Left renal cortex interstitium (tissue), 4 donors: ENCODE data around the gene TXNRD2. TPM values are rescaled to one million over a fixed set of nuclear protein-coding genes. Genes with fewer than 3 reads are reported as not detected.
A peak's percentile ranks its signal among the peaks of the same experiment; 100 is the strongest.

Experiments
- DNase-seq, 4 donors: peaks; one replicate each; pipeline ENCODE4 v3.0.0-alpha.2; 2013; ENCODE audit warnings: low read depth in 4 of 4, low spot score in 2 of 4, missing footprints in 1 of 4
- polyA plus RNA-seq, 4 donors: library from polyadenylated mRNA; unstranded; fragments of 120-200 nt; gene quantifications; one replicate each; pipeline ENCODE4 v1.2.1, GENCODE V29; 2013; ENCODE audit not compliant: insufficient read length in 4 of 4

TXNRD2 gene
- polyA plus RNA-seq, 4 donors, result 23.0 to 35.8 (median 29.3) TPM

DNA sequence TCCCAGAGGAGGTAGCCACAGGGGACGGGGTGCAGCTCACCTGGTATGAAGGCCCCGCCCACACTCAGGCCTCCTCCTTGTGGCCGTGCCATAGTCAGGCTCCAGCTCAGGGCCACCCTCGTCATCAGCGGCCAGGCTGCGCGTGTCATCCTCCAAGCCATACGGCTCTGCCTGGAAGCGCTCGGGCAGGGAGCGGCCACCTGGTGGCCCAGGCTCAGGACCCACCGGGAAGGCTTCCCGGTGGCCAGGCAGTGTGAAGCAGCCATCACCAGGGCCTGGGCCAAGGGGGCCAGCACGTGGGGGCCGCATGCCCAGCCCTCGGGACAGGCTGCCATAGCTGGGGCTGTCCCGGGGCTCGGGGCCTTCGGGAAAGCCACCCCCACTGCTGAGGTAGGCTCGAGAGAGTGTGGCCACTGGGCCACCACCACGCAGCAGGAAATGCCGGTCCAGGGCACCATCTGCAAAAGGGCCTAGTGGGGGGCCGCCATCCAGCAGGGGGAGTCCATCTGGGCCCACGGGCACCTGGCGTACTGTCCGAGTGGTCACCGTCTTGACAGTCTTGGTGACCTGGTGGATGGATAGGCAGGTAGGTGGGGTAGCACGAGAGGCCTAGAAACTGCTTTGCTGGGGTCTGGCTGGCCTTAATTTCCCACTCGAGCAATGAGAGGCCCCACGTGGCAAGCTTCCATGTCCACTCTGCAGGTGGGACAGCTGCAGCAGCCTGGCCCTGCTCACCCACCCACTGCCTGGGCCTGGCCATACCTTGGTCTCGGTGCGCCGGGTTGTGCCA, 39.7 kb upstream of the TXNRD2 start:
- DNase-seq, result no peak

GRCh38 chr22:19980766-19981165, 39.1 kb upstream of the TXNRD2 start:
- DNase-seq, result no peak

GRCh38 chr22:19979712-19980493, 38.3 kb upstream of the TXNRD2 start:
- no peak for DNase-seq

- no peak for DNase-seq
Measured at GRCh38 chr22:19978748-19979147, 37.1 kb upstream of the TXNRD2 start.

DNA sequence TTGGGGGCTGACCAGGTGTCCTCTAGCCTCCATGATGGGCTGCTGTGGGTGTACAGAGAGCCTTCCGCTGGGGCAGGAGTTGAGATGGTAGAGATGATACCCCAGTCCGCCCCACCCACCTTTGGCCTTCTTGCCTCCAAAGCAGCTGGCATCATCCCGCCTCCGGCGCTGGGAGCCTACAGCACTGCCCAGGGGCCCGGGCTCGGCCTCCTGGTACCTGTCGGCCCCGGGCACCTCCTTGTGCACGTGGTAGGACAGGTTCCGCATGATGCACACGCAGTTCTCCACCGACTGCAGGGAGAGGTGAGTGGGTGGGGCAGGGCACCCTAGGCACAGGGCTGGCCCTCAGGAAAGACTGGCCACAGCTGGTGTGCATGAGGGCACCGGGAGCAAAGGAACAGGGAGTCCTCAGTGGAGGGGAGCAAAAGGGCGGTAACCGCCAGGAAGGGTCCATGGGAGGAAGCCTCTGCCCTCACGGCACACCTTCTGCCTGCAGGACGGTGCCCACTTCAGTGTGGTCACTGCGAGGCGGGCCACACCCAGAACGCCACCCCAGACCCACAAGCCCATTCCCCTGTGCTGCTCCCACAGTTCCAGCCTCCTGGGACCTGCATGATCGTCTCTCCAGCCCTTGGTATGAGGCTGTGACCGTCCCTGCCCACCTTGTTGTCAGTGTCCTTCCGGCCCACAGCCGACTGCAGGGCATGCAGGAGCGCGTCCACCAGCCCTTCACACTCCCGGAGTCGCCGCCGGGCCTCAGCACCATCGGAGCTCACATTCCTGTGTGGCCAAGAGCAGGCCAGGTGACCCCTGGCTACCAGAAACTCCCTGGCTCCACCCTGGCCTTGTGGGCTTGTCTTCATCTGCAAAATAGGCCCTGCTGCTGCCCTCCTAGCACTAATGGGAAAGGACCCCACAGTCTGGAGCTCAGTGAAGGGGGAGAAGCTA, 36.0 kb upstream of the TXNRD2 start:
- DNase-seq, result no peak

DNA sequence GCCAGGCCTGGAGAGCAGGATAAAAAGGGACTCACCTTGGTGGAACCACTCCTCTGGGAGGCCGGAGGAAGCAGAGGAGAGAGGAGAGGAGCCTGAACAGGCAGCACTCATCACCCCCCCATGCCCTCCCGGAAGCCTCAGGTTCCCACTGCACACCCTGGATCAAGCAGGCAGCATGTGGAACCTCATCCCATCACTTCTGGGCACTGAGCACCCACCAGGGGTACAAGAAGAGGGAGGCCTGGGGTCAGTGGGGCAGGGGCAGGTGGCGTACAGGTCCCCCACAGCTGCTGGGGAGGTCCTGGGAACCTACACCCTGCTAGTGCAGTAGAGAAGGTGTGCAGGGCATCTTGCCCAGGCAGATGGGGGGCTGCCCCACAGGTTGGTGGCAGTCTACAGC, 35.1 kb upstream of the TXNRD2 start:
- no peak for DNase-seq

- no peak for DNase-seq
Measured at GRCh38 chr22:19975707-19976035, 34.1 kb upstream of the TXNRD2 start.

- DNase-seq, result no peak
Measured at GRCh38 chr22:19974935-19975706, 33.5 kb upstream of the TXNRD2 start.

DNA sequence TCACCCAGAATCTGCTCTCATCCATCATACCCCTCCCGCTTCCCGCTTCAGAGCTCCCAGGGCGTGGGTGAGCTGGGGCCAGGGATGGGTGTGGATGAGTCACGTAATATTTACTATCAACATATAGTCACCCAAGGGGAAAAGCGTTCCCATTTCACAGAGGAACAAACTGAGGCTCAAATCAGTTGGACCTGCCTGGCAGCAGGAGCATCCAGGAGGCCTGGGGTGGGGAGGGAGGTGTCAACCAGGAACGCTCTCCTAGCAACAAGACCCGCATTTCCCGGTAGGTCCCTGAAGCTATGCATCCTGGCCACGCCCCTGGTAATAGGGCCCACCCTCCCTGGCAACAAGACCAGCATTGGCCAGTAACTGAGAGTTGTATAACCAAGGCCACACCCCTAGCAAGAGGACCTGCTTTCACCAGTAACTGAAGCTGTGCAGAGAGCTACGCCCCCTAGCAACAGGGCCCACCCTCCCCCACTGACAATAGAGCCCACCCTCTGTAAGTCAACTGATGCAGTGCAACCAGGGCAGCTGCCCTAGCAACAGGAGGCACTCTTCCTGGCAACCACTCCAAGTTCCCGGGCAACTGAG, 32.7 kb upstream of the TXNRD2 start:
- peak in 1 of 4 donors; percentile 49 for DNase-seq

DNA sequence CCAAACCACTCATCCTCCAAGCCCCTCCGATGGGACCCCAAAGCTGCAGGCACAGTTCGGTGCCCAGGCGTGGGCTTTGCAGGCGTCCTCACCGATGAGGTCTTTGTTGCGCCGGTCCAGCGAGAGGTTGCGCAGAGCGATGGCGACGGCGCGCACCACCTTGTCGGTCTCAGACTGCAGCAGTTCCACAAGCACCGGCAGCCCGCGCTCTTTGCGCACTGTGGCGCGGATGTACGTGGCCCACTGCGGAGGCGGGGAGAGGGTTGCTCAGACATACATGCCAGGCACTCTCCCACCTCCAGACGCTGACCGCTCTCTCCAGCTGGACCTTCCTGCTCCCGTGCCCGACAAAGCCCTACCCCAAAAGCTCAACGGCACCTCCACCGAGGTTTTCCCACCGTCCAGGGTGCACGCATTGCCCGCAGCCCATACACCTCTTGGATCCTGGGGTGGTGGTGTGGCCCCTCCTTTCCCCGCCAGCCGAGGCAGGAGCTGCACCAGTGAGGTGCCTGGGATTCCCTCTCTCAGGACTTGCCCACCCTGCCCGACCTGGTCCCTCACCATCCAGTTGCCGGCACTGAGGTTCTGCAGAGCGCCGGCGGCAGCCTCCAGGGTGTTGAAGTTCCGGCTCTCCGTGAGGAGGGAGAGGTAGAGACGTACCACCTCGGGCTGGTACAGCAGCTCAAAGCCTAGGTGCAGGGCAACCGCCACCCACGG, 32.1 kb upstream of the TXNRD2 start:
- no peak for DNase-seq

DNA sequence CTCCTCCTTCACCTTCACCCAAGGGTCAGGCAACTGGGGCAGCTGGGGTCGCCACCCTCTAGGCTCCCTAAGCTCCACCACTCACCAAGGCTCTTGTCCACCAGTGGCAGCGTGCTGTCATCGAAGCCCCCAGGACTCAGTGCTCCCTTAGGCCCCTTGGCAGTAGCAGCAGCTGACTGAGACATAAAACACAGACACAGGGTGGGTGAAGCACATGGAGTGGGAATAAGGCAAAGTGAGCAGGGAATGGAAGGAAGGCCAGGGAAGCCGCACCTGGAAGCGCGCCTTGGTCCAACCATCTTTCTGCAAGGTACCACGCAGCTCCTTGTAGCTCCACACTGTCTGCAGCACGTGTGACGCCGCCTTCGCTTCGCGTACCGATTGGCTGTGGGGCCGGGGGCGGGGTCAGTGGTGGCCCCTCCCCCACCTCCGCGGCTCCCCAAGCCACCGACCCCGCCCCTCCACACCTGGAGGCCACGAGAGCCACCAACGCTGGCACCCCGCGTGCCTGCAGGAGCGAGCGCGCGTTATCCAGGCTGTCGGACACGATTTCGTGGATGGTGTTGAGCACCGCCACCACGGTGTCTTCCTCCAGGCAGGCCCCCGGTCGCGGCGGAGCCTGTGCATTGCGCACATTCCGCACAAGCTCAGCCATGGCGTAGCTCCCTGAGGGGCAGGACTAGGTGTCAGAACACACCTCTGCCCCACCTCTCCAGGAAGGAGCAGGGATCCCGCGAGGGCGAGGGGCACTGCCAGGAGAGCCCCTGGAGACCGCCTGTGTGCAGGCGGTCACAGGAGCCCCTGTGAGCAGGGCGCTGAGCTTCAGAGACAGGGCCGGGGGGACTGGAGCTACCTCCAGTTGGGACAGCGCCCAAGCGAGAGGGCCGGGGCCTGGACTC, 31.3 kb upstream of the TXNRD2 start:
- no peak for DNase-seq

DNA sequence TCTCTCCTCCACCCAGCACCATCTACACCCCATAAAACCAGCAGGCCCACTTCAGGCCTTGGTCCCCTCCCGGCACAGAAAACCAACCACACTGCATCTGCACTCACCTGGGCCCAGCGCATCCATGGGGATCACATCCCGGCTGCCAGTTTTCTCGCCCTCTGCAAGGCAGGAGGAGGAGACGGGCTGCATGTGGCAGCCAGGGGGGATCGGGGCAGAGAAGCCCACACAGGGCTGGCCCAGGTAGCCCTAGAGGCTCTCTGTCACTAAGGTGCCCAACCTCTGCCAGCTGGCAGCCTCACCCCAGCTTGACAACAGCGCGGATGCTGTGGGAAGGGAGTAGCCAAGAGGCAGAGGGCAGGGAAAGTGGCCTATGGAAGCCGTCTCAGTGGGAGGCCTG, 30.6 kb upstream of the TXNRD2 start:
- DNase-seq, result no peak

- no peak for DNase-seq
Measured at GRCh38 chr22:19971276-19972124, 29.9 kb upstream of the TXNRD2 start.

DNA sequence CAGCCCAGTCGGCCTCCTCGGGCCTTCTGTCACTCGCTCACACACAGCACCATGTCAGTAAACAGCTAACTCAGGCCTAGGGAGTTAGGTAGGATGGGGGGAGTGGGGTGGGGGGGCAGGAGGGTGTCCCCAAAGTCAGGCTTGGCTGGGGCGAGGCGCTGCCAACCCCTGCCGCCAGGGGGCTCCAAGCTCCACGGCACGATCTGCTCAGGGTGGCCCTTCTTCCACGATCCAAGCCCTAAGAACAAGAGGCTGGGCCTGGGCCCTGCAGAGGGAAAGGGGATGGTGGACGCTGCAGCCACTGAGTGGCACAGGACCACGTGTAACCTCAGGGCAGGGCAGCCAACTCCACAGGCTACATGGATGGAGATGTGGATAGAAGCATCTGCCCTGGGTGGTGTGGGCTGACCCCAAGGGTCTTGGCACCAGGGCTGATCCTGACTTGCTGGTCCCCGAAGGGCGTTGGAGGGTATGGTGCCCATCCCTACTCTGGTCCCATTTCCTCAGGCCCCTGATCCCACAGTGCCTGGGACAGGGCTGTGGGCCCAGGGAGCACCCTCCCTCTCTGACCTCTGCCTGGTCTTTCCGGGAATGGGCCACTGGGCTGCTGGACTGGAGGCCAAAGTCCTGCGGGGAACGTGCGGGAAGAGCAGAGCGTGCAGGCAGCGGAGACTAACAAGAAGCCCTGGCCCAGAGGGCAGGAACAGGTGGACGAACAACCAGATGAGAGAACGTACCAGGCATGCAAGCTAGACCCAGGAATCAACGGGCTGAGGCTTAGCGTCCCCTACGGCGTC, 29.1 kb upstream of the TXNRD2 start:
- peak in 1 of 4 donors; percentile 25 for DNase-seq

DNA sequence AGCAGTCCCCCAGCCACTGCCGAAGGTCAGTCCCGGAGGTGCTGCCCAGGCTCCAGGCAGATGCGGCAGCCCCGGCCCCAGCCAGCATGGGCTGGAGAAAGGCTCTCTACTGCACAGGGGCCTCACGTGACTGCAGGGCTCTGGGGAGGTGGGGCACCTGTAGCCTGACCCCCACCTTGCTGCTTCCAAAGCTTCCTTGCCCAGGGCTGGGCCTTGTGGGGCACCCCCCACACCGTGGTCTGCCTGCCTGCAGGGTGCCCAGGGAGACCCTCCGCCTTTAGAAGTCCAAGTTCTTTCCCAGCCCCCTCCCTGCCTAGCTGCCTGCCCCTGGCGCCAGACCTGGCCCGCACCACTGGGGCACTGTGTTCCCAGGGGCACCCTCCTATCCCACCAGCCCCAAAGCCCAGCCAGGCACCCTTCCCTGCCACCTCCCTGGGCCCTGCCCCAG, 28.4 kb upstream of the TXNRD2 start:
- no peak for DNase-seq

DNA sequence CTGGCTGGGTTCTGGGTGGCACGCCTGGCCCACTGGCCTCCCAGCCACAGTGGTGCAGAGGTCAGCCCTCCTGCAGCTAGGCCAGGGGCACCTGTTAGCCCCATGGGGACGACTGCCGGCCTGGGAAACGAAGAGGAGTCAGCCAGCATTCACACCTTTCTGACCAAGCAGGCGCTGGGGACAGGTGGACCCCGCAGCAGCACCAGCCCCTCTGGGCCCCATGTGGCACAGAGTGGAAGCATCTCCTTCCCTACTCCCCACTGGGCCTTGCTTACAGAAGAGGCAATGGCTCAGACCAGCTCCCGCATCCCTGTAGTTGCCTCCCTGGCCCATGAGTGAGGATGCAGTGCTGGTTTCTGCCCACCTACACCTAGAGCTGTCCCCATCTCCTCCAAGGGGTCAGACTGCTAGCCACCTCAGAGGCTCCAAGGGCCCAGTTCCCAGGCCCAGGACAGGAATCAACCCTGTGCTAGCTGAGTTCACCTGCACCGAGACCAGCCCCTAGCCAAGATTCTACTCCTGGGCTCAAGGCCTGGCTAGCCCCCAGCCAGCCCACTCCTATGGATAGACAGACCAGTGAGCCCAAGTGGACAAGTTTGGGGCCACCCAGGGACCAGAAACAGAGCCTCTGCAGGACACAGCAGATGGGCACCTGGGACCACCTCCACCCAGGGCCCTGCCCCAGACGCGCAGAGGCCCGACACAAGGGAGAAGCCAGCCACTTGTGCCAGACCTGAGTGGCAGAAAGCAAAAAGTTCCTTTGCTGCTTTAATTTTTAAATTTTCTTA, 27.7 kb upstream of the TXNRD2 start:
- no peak for DNase-seq
